Gastroesophageal sphincter (tissue), 4 donors: Measurements from ENCODE around the gene KAT6B. TPM values are rescaled to one million over a fixed set of nuclear protein-coding genes. Genes with fewer than 3 reads are reported as not detected.

ENCODE experiments used
- ATAC-seq: fragments of 150-250 bp; one replicate; pipeline ENCODE4 v1.9.1; 2016; ENCODE audit warnings: mild to moderate bottlenecking, moderate library complexity
- H3K27ac ChIP-seq, 4 donors: fragments of 200-600 bp; sonication (generic) in 3 of 4; 1 replicate in 3 of 4; 2 replicates in 1 of 4; pipeline ENCODE4 v1.5.1; 2016 to 2019
- H3K27me3 ChIP-seq: fragments of 200-600 bp; sonication (generic); one replicate; pipeline ENCODE4 v1.5.1; 2019
- H3K36me3 ChIP-seq, 2 donors: fragments of 200-600 bp; sonication (generic); one replicate each; pipeline ENCODE4 v1.5.1; 2019; ENCODE audit warnings: control low read depth in 1 of 2
- H3K4me1 ChIP-seq, 3 donors: fragments of 200-600 bp; sonication (generic); 1 replicate in 2 of 3; 2 replicates in 1 of 3; pipeline ENCODE4 v1.5.1; 2016 to 2019; ENCODE audit warnings: control low read depth in 2 of 3
- H3K4me3 ChIP-seq, 2 donors: fragments of 200-600 bp; sonication (generic); one replicate each; pipeline ENCODE4 v1.5.1; 2019; ENCODE audit warnings: mild to moderate bottlenecking in 1 of 2, moderate library complexity in 1 of 2
- H3K9me3 ChIP-seq, 3 donors: fragments of 200-600 bp; sonication (generic); one replicate each; pipeline ENCODE4 v1.5.1; 2017 to 2019; ENCODE audit warnings: control low read depth in 2 of 3
- CTCF ChIP-seq, 4 experiments: fragments of 200-600 bp in 2 of 4; fragments of 450-650 bp in 2 of 4; sonication (generic) in 1 of 4; IDR thresholded peaks; one replicate each; pipeline ENCODE4 v1.5.1; 2017 to 2019; ENCODE audit warnings: antibody characterized with exemption in 4 of 4, mild to moderate bottlenecking in 2 of 4, moderate library complexity in 2 of 4
- EP300 ChIP-seq: sonication (generic); formaldehyde crosslinking; IDR thresholded peaks from one replicate; pipeline ENCODE4 v1.6.1; 2017; ENCODE audit warnings: antibody characterized with exemption, mild to moderate bottlenecking
- POLR2A ChIP-seq, 2 donors: fragments of 450-650 bp; IDR thresholded peaks; one replicate each; pipeline ENCODE4 v1.6.1; 2017; ENCODE audit warnings: antibody characterized with exemption in 2 of 2, mild to moderate bottlenecking in 2 of 2, moderate library complexity in 1 of 2
- POLR2AphosphoS5 ChIP-seq: sonication (generic); formaldehyde crosslinking; IDR thresholded peaks from one replicate; pipeline ENCODE4 v1.6.1; 2017; ENCODE audit warnings: antibody characterized with exemption
- WGBS, 2 donors: methylation state at CpG; one replicate each; pipeline ENCODE4 v1.1.5; 2018; ENCODE audit warnings: low coverage in 1 of 2; 5-methylcytosine and 5-hydroxymethylcytosine counted together
- total RNA-seq, 4 donors: library from RNA; depleted of rRNA; stranded (reverse); fragments of >200 nt; gene quantifications; one replicate each; pipeline ENCODE4 v1.1.0, GENCODE V29; 2016

The KAT6B gene
- total RNA-seq, 4 donors from 2014 or later = 35.8 to 107 (median 82.9) TPM

GRCh38 chr10:74992068-74992467 lies 165.7 kb downstream of the KAT6B start:
- 96 to 100% methylated on average over 3 of the region's 3 CpGs for WGBS, 2 donors
- no peaks in the 10 kb centered on the region for H3K27me3 ChIP-seq
- peaks cover 0 to 41% of the 10 kb centered on the region in 2 donors for H3K36me3 ChIP-seq
- no peak for ATAC-seq
- no peak overlapping the region for H3K27ac ChIP-seq
- no peaks in the 10 kb centered on the region for H3K9me3 ChIP-seq
- no peak for TF ChIP-seq POLR2A (IDR thresholded peaks at IDR 0.05)
- TF ChIP-seq POLR2AphosphoS5 = no peak
- TF ChIP-seq EP300 = no peak
- TF ChIP-seq CTCF (IDR thresholded peaks at IDR 0.05) = no peak
- no peak overlapping the region for H3K4me3 ChIP-seq
- peaks cover 18 to 37% (median 20%) of the 10 kb centered on the region in 3 donors for H3K4me1 ChIP-seq

GRCh38 chr10:74993649-74994048 lies 167.2 kb downstream of the KAT6B start:
- peaks cover 7 to 21% (median 10%) of the 10 kb centered on the region in 3 donors for H3K4me1 ChIP-seq
- H3K4me3 ChIP-seq = no peak overlapping the region
- no peak for ATAC-seq
- no peaks in the 10 kb centered on the region for H3K9me3 ChIP-seq
- H3K27me3 ChIP-seq = no peaks in the 10 kb centered on the region
- no peak for TF ChIP-seq CTCF (IDR thresholded peaks at IDR 0.05)
- TF ChIP-seq EP300 = no peak
- TF ChIP-seq POLR2AphosphoS5 = no peak
- no peak for TF ChIP-seq POLR2A (IDR thresholded peaks at IDR 0.05)
- H3K36me3 ChIP-seq = peaks cover 0 to 57% of the 10 kb centered on the region in 2 donors
- 88 to 100% methylated on average over 2 to 3 of the region's 3 CpGs for WGBS, 2 donors
- H3K27ac ChIP-seq = no peak overlapping the region

GRCh38 chr10:74994854-74995253 lies 168.5 kb downstream of the KAT6B start:
- ATAC-seq = no peak
- peaks cover 0 to 69% of the 10 kb centered on the region in 2 donors for H3K36me3 ChIP-seq
- H3K4me1 ChIP-seq = peaks cover 0 to 9% (median 0%) of the 10 kb centered on the region in 3 donors
- no peak overlapping the region for H3K27ac ChIP-seq
- no peaks in the 10 kb centered on the region for H3K27me3 ChIP-seq
- TF ChIP-seq POLR2A (IDR thresholded peaks at IDR 0.05) = no peak
- TF ChIP-seq CTCF (IDR thresholded peaks at IDR 0.05) = no peak
- no peak for TF ChIP-seq EP300
- no peak for TF ChIP-seq POLR2AphosphoS5
- H3K9me3 ChIP-seq = no peaks in the 10 kb centered on the region
- WGBS, 2 donors = 89 to 96% methylated on average over 3 of the region's 3 CpGs
- no peak overlapping the region for H3K4me3 ChIP-seq

- WGBS, 2 donors = 82 to 93% methylated on average over 4 of the region's 4 CpGs
- TF ChIP-seq CTCF (IDR thresholded peaks at IDR 0.05) = no peak
- no peak for TF ChIP-seq POLR2AphosphoS5
- TF ChIP-seq POLR2A (IDR thresholded peaks at IDR 0.05) = no peak
- TF ChIP-seq EP300 = no peak
- no peaks in the 10 kb centered on the region for H3K9me3 ChIP-seq
- H3K27me3 ChIP-seq = no peaks in the 10 kb centered on the region
- peaks cover 0 to 8% (median 0%) of the 10 kb centered on the region in 3 donors for H3K4me1 ChIP-seq
- ATAC-seq = no peak
- H3K36me3 ChIP-seq = peaks cover 0 to 69% of the 10 kb centered on the region in 2 donors
- H3K27ac ChIP-seq = no peak overlapping the region
- H3K4me3 ChIP-seq = no peak overlapping the region
Observed at GRCh38 chr10:74995806-74996205, 169.4 kb downstream of the KAT6B start.

GRCh38 chr10:74997163-74997562 lies 170.8 kb downstream of the KAT6B start:
- no peaks in the 10 kb centered on the region for H3K27me3 ChIP-seq
- TF ChIP-seq POLR2A (IDR thresholded peaks at IDR 0.05) (no peak), CTCF (IDR thresholded peaks at IDR 0.05) (no peak), EP300 (no peak)
- no peak overlapping the region for H3K27ac ChIP-seq
- 75 to 93% methylated on average over 3 to 4 of the region's 4 CpGs for WGBS, 2 donors
- H3K36me3 ChIP-seq = peaks cover 0 to 77% of the 10 kb centered on the region in 2 donors
- ATAC-seq = no peak
- no peak overlapping the region for H3K4me3 ChIP-seq
- H3K9me3 ChIP-seq = no peaks in the 10 kb centered on the region
- H3K4me1 ChIP-seq = no peaks in the 10 kb centered on the region
